BE2C (cell line): ENCODE results near the gene DPYSL5. TPM values are rescaled to one million over a fixed set of nuclear protein-coding genes. Genes with fewer than 3 reads are reported as not detected.

Experiments
- DNase-seq: peaks from one replicate; pipeline ENCODE4 v3.0.0-alpha.2; 2020
- H3K27me3 ChIP-seq: fragments of 250-450 bp; sonication (Bioruptor Pico); 2 replicates; pipeline ENCODE4 v1.5.1; 2020; ENCODE audit warnings: mild to moderate bottlenecking
- H3K36me3 ChIP-seq: fragments of 250-450 bp; sonication (Bioruptor Pico); 2 replicates; pipeline ENCODE4 v1.5.1; 2020; ENCODE audit warnings: mild to moderate bottlenecking
- H3K4me1 ChIP-seq: fragments of 250-450 bp; sonication (Bioruptor Pico); 2 replicates; pipeline ENCODE4 v1.5.1; 2020
- H3K4me3 ChIP-seq: 2 replicates; pipeline ENCODE4 v1.5.1; 2011; ENCODE audit warnings: low read depth, low read length
- H3K9me3 ChIP-seq: fragments of 250-450 bp; sonication (Bioruptor Pico); 2 replicates; pipeline ENCODE4 v1.5.1; 2020
- CTCF ChIP-seq: IDR thresholded peaks from 2 replicates; pipeline ENCODE4 v1.5.1; 2012; ENCODE audit warnings: mild to moderate bottlenecking, low read depth, low read length
- polyA plus RNA-seq: library from polyadenylated mRNA; unstranded; fragments of >200 nt; gene quantifications from one replicate; pipeline ENCODE4 v1.2.1, GENCODE V29; 2012; ENCODE audit warnings: low read depth, missing spikeins; ENCODE audit not compliant: insufficient read length, insufficient read depth

The DPYSL5 gene
- 38.5 TPM for polyA plus RNA-seq

GRCh38 chr2:26847655-26848335 lies at the start of gene DPYSL5:
Gene DPYSL5 (plus strand): TSS chr2:26848132. CDS start chr2:26898500, 50,368 bp downstream.
- Histone ChIP-seq H3K9me3 (no peaks in the 10 kb centered on the region), H3K4me3 (peak within 1 kb of the TSS; percentile 67), H3K27me3 (peaks cover 13% of the 10 kb centered on the region), H3K36me3 (no peaks in the 10 kb centered on the region), H3K4me1 (peaks cover 15% of the 10 kb centered on the region)
- no peak for TF ChIP-seq CTCF
- DNase-seq: peak; percentile 92

GRCh38 chr2:26801328-26801727 lies 46.6 kb upstream of the DPYSL5 start:
- no peak overlapping the region for H3K4me3 ChIP-seq
- DNase-seq: peak; percentile 22
- no peaks in the 10 kb centered on the region for H3K4me1 ChIP-seq
- H3K27me3 ChIP-seq: no peaks in the 10 kb centered on the region
- no peaks in the 10 kb centered on the region for H3K9me3 ChIP-seq
- peaks cover 32% of the 10 kb centered on the region for H3K36me3 ChIP-seq
- TF ChIP-seq CTCF: no peak

GRCh38 chr2:26801796-26802195 lies 46.1 kb upstream of the DPYSL5 start:
- Histone ChIP-seq H3K9me3 (no peaks in the 10 kb centered on the region), H3K4me1 (no peaks in the 10 kb centered on the region), H3K36me3 (peaks cover 32% of the 10 kb centered on the region), H3K4me3 (no peak overlapping the region), H3K27me3 (no peaks in the 10 kb centered on the region)
- no peak for DNase-seq
- TF ChIP-seq CTCF: no peak

GRCh38 chr2:26805241-26805676 lies 42.7 kb upstream of the DPYSL5 start:
- Histone ChIP-seq H3K4me1 (peaks cover 8% of the 10 kb centered on the region), H3K36me3 (peaks cover 8% of the 10 kb centered on the region), H3K9me3 (no peaks in the 10 kb centered on the region), H3K4me3 (no peak overlapping the region), H3K27me3 (no peaks in the 10 kb centered on the region)
- DNase-seq: no peak
- TF ChIP-seq CTCF: no peak

- TF ChIP-seq CTCF: no peak
- H3K4me1 ChIP-seq: peaks cover 8% of the 10 kb centered on the region
- no peaks in the 10 kb centered on the region for H3K36me3 ChIP-seq
- H3K27me3 ChIP-seq: no peaks in the 10 kb centered on the region
- DNase-seq: peak; percentile 46
- H3K9me3 ChIP-seq: no peaks in the 10 kb centered on the region
- H3K4me3 ChIP-seq: no peak overlapping the region
These were observed 40.0 kb upstream of the DPYSL5 start for GRCh38 chr2:26807788-26808460.

- Histone ChIP-seq H3K4me1 (peaks cover 8% of the 10 kb centered on the region), H3K36me3 (no peaks in the 10 kb centered on the region), H3K4me3 (no peak overlapping the region), H3K9me3 (no peaks in the 10 kb centered on the region), H3K27me3 (no peaks in the 10 kb centered on the region)
- no peak for DNase-seq
- TF ChIP-seq CTCF: no peak
These were observed 38.7 kb upstream of the DPYSL5 start for GRCh38 chr2:26809211-26809610.
